Esophagus muscularis mucosa (tissue), 3 donors: ENCODE results near the gene KIAA2012.

Source experiments
- POLR2A ChIP-seq: fragments of 450-650 bp; IDR thresholded peaks from one replicate; pipeline ENCODE4 v1.6.1; 2017; ENCODE audit warnings: antibody characterized with exemption, moderate library complexity, mild to moderate bottlenecking, low read depth
- TF ChIP-seq, protein P1 (sequence below), 3 experiments: fragments of 200-600 bp in 2 of 3; fragments of 450-650 bp in 1 of 3; sonication (generic) in 2 of 3; IDR thresholded peaks; one replicate each; pipeline ENCODE4 v1.5.1; 2017 to 2019; ENCODE audit warnings: antibody characterized with exemption in 3 of 3, mild to moderate bottlenecking in 2 of 3, moderate library complexity in 1 of 3

DNA sequence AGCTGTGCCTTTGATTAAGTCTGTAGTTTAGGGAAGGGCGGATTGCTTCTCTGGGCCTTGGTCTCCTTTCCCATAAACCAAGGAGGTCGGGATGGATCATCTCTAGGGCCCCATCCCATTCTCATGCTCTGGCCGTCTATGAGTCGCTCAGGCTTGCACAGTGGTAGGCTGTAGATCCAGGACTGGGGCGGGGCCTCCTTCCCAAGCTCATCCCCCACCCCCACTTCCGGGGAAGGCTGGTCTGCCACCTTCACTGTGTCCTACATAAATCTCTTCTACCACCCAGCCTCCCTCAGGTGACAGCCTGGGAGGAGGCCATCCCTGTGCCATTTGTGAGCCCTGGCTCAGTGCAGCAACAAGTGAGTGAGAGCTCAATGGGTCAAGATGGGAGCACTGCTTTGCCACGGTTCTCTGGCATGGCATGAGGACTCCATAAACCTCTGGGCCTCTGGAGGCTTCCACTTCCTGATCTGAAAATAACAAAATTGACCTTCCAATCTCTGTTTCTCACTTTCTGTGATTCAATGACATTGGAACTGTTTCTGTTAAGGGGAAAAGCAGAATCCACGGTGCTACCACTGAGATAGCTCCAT is 96.9 kb downstream of the KIAA2012 start:
- TF ChIP-seq POLR2A: no peak
- TF ChIP-seq, protein P1, sequence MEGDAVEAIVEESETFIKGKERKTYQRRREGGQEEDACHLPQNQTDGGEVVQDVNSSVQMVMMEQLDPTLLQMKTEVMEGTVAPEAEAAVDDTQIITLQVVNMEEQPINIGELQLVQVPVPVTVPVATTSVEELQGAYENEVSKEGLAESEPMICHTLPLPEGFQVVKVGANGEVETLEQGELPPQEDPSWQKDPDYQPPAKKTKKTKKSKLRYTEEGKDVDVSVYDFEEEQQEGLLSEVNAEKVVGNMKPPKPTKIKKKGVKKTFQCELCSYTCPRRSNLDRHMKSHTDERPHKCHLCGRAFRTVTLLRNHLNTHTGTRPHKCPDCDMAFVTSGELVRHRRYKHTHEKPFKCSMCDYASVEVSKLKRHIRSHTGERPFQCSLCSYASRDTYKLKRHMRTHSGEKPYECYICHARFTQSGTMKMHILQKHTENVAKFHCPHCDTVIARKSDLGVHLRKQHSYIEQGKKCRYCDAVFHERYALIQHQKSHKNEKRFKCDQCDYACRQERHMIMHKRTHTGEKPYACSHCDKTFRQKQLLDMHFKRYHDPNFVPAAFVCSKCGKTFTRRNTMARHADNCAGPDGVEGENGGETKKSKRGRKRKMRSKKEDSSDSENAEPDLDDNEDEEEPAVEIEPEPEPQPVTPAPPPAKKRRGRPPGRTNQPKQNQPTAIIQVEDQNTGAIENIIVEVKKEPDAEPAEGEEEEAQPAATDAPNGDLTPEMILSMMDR (IDR thresholded peaks at IDR 0.05): no peak
